ENCODE results near the gene FHAD1. TPM values are rescaled to one million over a fixed set of nuclear protein-coding genes. Genes with fewer than 3 reads are reported as not detected.

Gene FHAD1
- total RNA-seq, 1 donor: 0.72 TPM

- H3K27me3 ChIP-seq (ENCODE audit: insufficient read depth, low read length): no peaks in the 10 kb centered on the region
- no peak for TF ChIP-seq CTCF (IDR thresholded peaks at IDR 0.05; ENCODE audit: extremely low read depth, low read depth, low read length)
- no peaks in the 10 kb centered on the region for H3K79me2 ChIP-seq (ENCODE audit: insufficient read depth, low read length)
- no peak overlapping the region for H2AFZ ChIP-seq (ENCODE audit: low read length)
- DNase-seq (ENCODE audit: insufficient read length, low spot score, missing footprints): peak; percentile 23
- no peaks in the 10 kb centered on the region for H4K20me1 ChIP-seq (ENCODE audit: insufficient read depth, low read length)
- no peaks in the 10 kb centered on the region for H3K9me3 ChIP-seq (ENCODE audit: low read depth, low read length)
- no peak overlapping the region for H3K27ac ChIP-seq (ENCODE audit: low read depth, low read length)
- no peaks in the 10 kb centered on the region for H3K36me3 ChIP-seq (ENCODE audit: insufficient read depth, low read length)
- no peak overlapping the region for H3K4me2 ChIP-seq (ENCODE audit: insufficient read depth, low read length)
- H3K4me3 ChIP-seq (ENCODE audit: insufficient read depth, low read length): no peak overlapping the region
- peaks cover 3% of the 10 kb centered on the region for H3K4me1 ChIP-seq (ENCODE audit: insufficient read depth, low read length)
Observed at GRCh38 chr1:15362096-15362736, 115.2 kb downstream of the FHAD1 start.

GRCh38 chr1:15362737-15363128 lies 115.7 kb downstream of the FHAD1 start:
- Histone ChIP-seq H3K4me3 (ENCODE audit: insufficient read depth, low read length) (no peak overlapping the region), H4K20me1 (ENCODE audit: insufficient read depth, low read length) (no peaks in the 10 kb centered on the region), H2AFZ (ENCODE audit: low read length) (no peak overlapping the region), H3K27ac (ENCODE audit: low read depth, low read length) (no peak overlapping the region), H3K4me1 (ENCODE audit: insufficient read depth, low read length) (peaks cover 2% of the 10 kb centered on the region), H3K79me2 (ENCODE audit: insufficient read depth, low read length) (no peaks in the 10 kb centered on the region), H3K27me3 (ENCODE audit: insufficient read depth, low read length) (no peaks in the 10 kb centered on the region), H3K36me3 (ENCODE audit: insufficient read depth, low read length) (no peaks in the 10 kb centered on the region), H3K4me2 (ENCODE audit: insufficient read depth, low read length) (no peak overlapping the region), H3K9me3 (ENCODE audit: low read depth, low read length) (no peaks in the 10 kb centered on the region)
- DNase-seq (ENCODE audit: insufficient read length, low spot score, missing footprints): no peak
- no peak for TF ChIP-seq CTCF (IDR thresholded peaks at IDR 0.05; ENCODE audit: extremely low read depth, low read depth, low read length)

GRCh38 chr1:15364740-15365139 lies 117.7 kb downstream of the FHAD1 start:
- no peaks in the 10 kb centered on the region for H4K20me1 ChIP-seq (ENCODE audit: insufficient read depth, low read length)
- DNase-seq (ENCODE audit: insufficient read length, low spot score, missing footprints): no peak
- H3K27ac ChIP-seq (ENCODE audit: low read depth, low read length): no peak overlapping the region
- H2AFZ ChIP-seq (ENCODE audit: low read length): no peak overlapping the region
- H3K9me3 ChIP-seq (ENCODE audit: low read depth, low read length): no peaks in the 10 kb centered on the region
- H3K4me2 ChIP-seq (ENCODE audit: insufficient read depth, low read length): no peak overlapping the region
- H3K27me3 ChIP-seq (ENCODE audit: insufficient read depth, low read length): no peaks in the 10 kb centered on the region
- H3K4me1 ChIP-seq (ENCODE audit: insufficient read depth, low read length): peaks cover 4% of the 10 kb centered on the region
- no peak overlapping the region for H3K4me3 ChIP-seq (ENCODE audit: insufficient read depth, low read length)
- no peaks in the 10 kb centered on the region for H3K79me2 ChIP-seq (ENCODE audit: insufficient read depth, low read length)
- TF ChIP-seq CTCF (IDR thresholded peaks at IDR 0.05; ENCODE audit: extremely low read depth, low read depth, low read length): no peak
- no peaks in the 10 kb centered on the region for H3K36me3 ChIP-seq (ENCODE audit: insufficient read depth, low read length)

GRCh38 chr1:15368888-15369287 lies 121.9 kb downstream of the FHAD1 start:
- no peak overlapping the region for H3K4me3 ChIP-seq (ENCODE audit: insufficient read depth, low read length)
- DNase-seq (ENCODE audit: insufficient read length, low spot score, missing footprints): no peak
- no peaks in the 10 kb centered on the region for H3K79me2 ChIP-seq (ENCODE audit: insufficient read depth, low read length)

More at GRCh38 chr1:15368888-15369287, 121.9 kb downstream of the FHAD1 start:
- H3K9me3 ChIP-seq (ENCODE audit: low read depth, low read length): no peaks in the 10 kb centered on the region
- H3K4me2 ChIP-seq (ENCODE audit: insufficient read depth, low read length): no peak overlapping the region
- no peaks in the 10 kb centered on the region for H3K36me3 ChIP-seq (ENCODE audit: insufficient read depth, low read length)
- H3K27ac ChIP-seq (ENCODE audit: low read depth, low read length): no peak overlapping the region
- H2AFZ ChIP-seq (ENCODE audit: low read length): no peak overlapping the region
- no peaks in the 10 kb centered on the region for H4K20me1 ChIP-seq (ENCODE audit: insufficient read depth, low read length)
- H3K27me3 ChIP-seq (ENCODE audit: insufficient read depth, low read length): no peaks in the 10 kb centered on the region
- TF ChIP-seq CTCF (IDR thresholded peaks at IDR 0.05; ENCODE audit: extremely low read depth, low read depth, low read length): no peak
- H3K4me1 ChIP-seq (ENCODE audit: insufficient read depth, low read length): peaks cover 4% of the 10 kb centered on the region

All from osteoblast (primary cell).